Keratinocyte (primary cell): Measurements from ENCODE around the gene DPP7. TPM values are rescaled to one million over a fixed set of nuclear protein-coding genes. Genes with fewer than 3 reads are reported as not detected.

Source experiments
- DNase-seq: peaks from one replicate; pipeline ENCODE4 v3.0.0-alpha.2; 2011; ENCODE audit warnings: low read depth, missing footprints, low spot score
- FAIRE-seq: peaks from 2 replicates; lab custom pipeline; 2011; peaks lifted over from hg19 to GRCh38; lab: Jason Lieb, UNC
- H2AFZ ChIP-seq: 2 replicates; pipeline ENCODE4 v1.6.0; 2012; ENCODE audit warnings: low read length, control low read depth, inconsistent platforms; ENCODE audit not compliant: control insufficient read depth
- H3K27ac ChIP-seq: 2 replicates; pipeline ENCODE4 v1.5.1; 2011; ENCODE audit warnings: low read length; ENCODE audit not compliant: control insufficient read depth, insufficient read depth
- H3K27me3 ChIP-seq: 3 replicates; pipeline ENCODE4 v1.6.0; 2011; ENCODE audit warnings: low read length; ENCODE audit not compliant: control insufficient read depth, insufficient read depth; ENCODE audit errors: extremely low read depth
- H3K36me3 ChIP-seq, 2 experiments: 2 replicates in 1 of 2; 3 replicates in 1 of 2; pipeline ENCODE4 v1.5.1; 2011; ENCODE audit warnings: low read length in 2 of 2, mild to moderate bottlenecking in 1 of 2; ENCODE audit not compliant: control insufficient read depth in 2 of 2, insufficient read depth in 2 of 2; ENCODE audit errors: extremely low read depth in 1 of 2
- H3K4me1 ChIP-seq: 3 replicates; pipeline ENCODE4 v1.5.1; 2011; ENCODE audit warnings: low read length; ENCODE audit not compliant: control insufficient read depth, insufficient read depth; ENCODE audit errors: extremely low read depth
- H3K4me2 ChIP-seq: 3 replicates; pipeline ENCODE4 v1.6.0; 2011; ENCODE audit warnings: low read depth, low read length; ENCODE audit not compliant: control insufficient read depth, insufficient read depth; ENCODE audit errors: extremely low read depth
- H3K4me3 ChIP-seq, 3 experiments: fragments of 200-600 bp in 1 of 3; sonication (generic) in 1 of 3; 2 replicates in 2 of 3; 3 replicates in 1 of 3; pipeline ENCODE4 v1.5.1; 2011 to 2016; ENCODE audit warnings: low read length in 3 of 3, mild to moderate bottlenecking in 3 of 3, control low read depth in 2 of 3, inconsistent platforms in 1 of 3, low read depth in 1 of 3, mixed read lengths in 1 of 3, mixed run types in 1 of 3, moderate library complexity in 1 of 3; ENCODE audit not compliant: control insufficient read depth in 2 of 3, insufficient read depth in 2 of 3; ENCODE audit errors: extremely low read depth in 1 of 3
- H3K79me2 ChIP-seq: 2 replicates; pipeline ENCODE4 v1.6.0; 2012; ENCODE audit warnings: low read length; ENCODE audit not compliant: control insufficient read depth, insufficient read depth
- H3K9ac ChIP-seq: 3 replicates; pipeline ENCODE4 v1.6.0; 2011; ENCODE audit warnings: low read length; ENCODE audit not compliant: control insufficient read depth, insufficient read depth; ENCODE audit errors: extremely low read depth
- H3K9me1 ChIP-seq: 3 replicates; pipeline ENCODE4 v1.6.0; 2011; ENCODE audit warnings: low read length; ENCODE audit not compliant: control insufficient read depth, insufficient read depth; ENCODE audit errors: extremely low read depth
- H3K9me3 ChIP-seq: 2 replicates; pipeline ENCODE4 v1.5.1; 2012; ENCODE audit warnings: low read depth, low read length; ENCODE audit not compliant: control insufficient read depth
- H4K20me1 ChIP-seq: 3 replicates; pipeline ENCODE4 v1.6.0; 2011; ENCODE audit warnings: low read length; ENCODE audit not compliant: control insufficient read depth, insufficient read depth; ENCODE audit errors: extremely low read depth
- CTCF ChIP-seq, 3 experiments: IDR thresholded peaks in 1 of 3; conservative IDR thresholded peaks in 1 of 3; optimal IDR thresholded peaks in 1 of 3; 2 replicates in 2 of 3; 3 replicates in 1 of 3; pipeline versions ENCODE3 to v1.5.1; 2011; ENCODE audit warnings: low read length in 3 of 3, mild to moderate bottlenecking in 3 of 3, moderate library complexity in 2 of 3, control low read depth in 1 of 3, inconsistent platforms in 1 of 3; ENCODE audit not compliant: insufficient read depth in 2 of 3; ENCODE audit errors: extremely low read depth in 1 of 3
- EZH2 ChIP-seq: IDR thresholded peaks from one replicate; pipeline ENCODE4 v1.6.1; 2012; ENCODE audit warnings: inconsistent platforms, mild to moderate bottlenecking, low read length, moderate library complexity
- dilution Hi-C: fragments of 300-500 bp; cut with MboI; formaldehyde crosslinking; loops from one replicate; pipeline ENCODE4 v1.7.0; 2020; ENCODE audit warnings: low sequenced_read_pairs; ENCODE audit not compliant: extremely low pct_ligation_motif_present
- polyA plus RNA-seq, 5 experiments: library from polyadenylated mRNA; depleted of rRNA in 3 of 5; stranded (reverse) in 3 of 5; stranded (forward) in 1 of 5; unstranded in 1 of 5; fragments of >200 nt; gene quantifications; 1 replicate in 1 of 5; 2 replicates in 3 of 5; 3 replicates in 1 of 5; pipeline versions ENCODE4 v1.2.1 to v1.2.3, GENCODE V29; 2011 to 2012; ENCODE audit warnings: missing spikeins in 2 of 5, low read depth in 1 of 5, low replicate concordance in 1 of 5

DPP7 gene
- polyA plus RNA-seq, 1 donor (not counting 4 experiments of a cell fraction or from before 2014, with no cell fraction given) = 35.3 TPM

- no peak overlapping the region for H3K4me3 ChIP-seq
- H3K79me2 ChIP-seq = peaks cover 1% of the 10 kb centered on the region
- no peaks in the 10 kb centered on the region for H3K9me1 ChIP-seq
- H3K27ac ChIP-seq = no peak overlapping the region
- peaks cover 14% of the 10 kb centered on the region in 2 experiments for H3K36me3 ChIP-seq
- no peak overlapping the region for H3K4me2 ChIP-seq
- H2AFZ ChIP-seq = no peak overlapping the region
- H3K9me3 ChIP-seq = peaks cover 5% of the 10 kb centered on the region
- H3K27me3 ChIP-seq = no peaks in the 10 kb centered on the region
- no peak for FAIRE-seq
- dilution Hi-C loops = no loop called here
- H3K4me1 ChIP-seq = no peaks in the 10 kb centered on the region
- no peak overlapping the region for H3K9ac ChIP-seq
- no peaks in the 10 kb centered on the region for H4K20me1 ChIP-seq
- no peak for TF ChIP-seq EZH2
- no peak for TF ChIP-seq CTCF (optimal IDR thresholded peaks at IDR 0.05 in 1 of 3, IDR thresholded peaks at IDR 0.05 in 1 of 3, conservative IDR thresholded peaks at IDR 0.05 in 1 of 3; ENCODE audit: extremely low read depth in 1 of 3, insufficient read depth in 2 of 3, low read length in 3 of 3)
- DNase-seq = no peak
Observed at GRCh38 chr9:137107982-137108381, 6.6 kb downstream of the DPP7 start.

GRCh38 chr9:137107312-137107921 lies 7.1 kb downstream of the DPP7 start:
- Histone ChIP-seq H3K9me3 (peaks cover 10% of the 10 kb centered on the region), H3K27me3 (no peaks in the 10 kb centered on the region), H3K9ac (no peak overlapping the region), H2AFZ (no peak overlapping the region), H3K4me1 (no peaks in the 10 kb centered on the region), H3K4me3 (no peak overlapping the region), H4K20me1 (no peaks in the 10 kb centered on the region), H3K4me2 (no peak overlapping the region), H3K27ac (no peak overlapping the region), H3K79me2 (peaks cover 3% of the 10 kb centered on the region), H3K9me1 (no peaks in the 10 kb centered on the region), H3K36me3 (peaks cover 19 to 20% of the 10 kb centered on the region in 2 experiments)
- no peak for TF ChIP-seq CTCF (optimal IDR thresholded peaks at IDR 0.05 in 1 of 3, IDR thresholded peaks at IDR 0.05 in 1 of 3, conservative IDR thresholded peaks at IDR 0.05 in 1 of 3; ENCODE audit: extremely low read depth in 1 of 3, insufficient read depth in 2 of 3, low read length in 3 of 3)
- no peak for TF ChIP-seq EZH2
- DNase-seq (no peak), FAIRE-seq (no peak)
- dilution Hi-C loops = no loop called here
